ENCODE data around the gene HECW1. TPM values are rescaled to one million over a fixed set of nuclear protein-coding genes. Genes with fewer than 3 reads are reported as not detected.
"Not testable (repeated sequence)": the region's sequence is repeated elsewhere in the genome, so short reads cannot be mapped to it uniquely, and the experiment has no call there.

HECW1 gene
- total and polyA plus RNA-seq, 2 donors: 0.16 to 1.2 TPM

GRCh38 chr7:43343417-43343816 is 231.0 kb downstream of the HECW1 start:
- DNase-seq (ENCODE audit: extremely low spot score); H3K4me3 ChIP-seq (ENCODE audit: low read depth, low read length); H3K4me1 ChIP-seq (ENCODE audit: insufficient read depth); H3K27ac ChIP-seq (ENCODE audit: low read depth); H3K36me3 ChIP-seq (ENCODE audit: insufficient read depth): not testable (repeated sequence)
- 92% methylated on average over 4 of the region's 4 CpGs for WGBS

GRCh38 chr7:43345696-43346095 is 233.2 kb downstream of the HECW1 start:
- WGBS: 58% methylated on average over 1 of the region's 1 CpG
- not testable (repeated sequence) for H3K27ac ChIP-seq (ENCODE audit: low read depth); H3K4me1 ChIP-seq (ENCODE audit: insufficient read depth); H3K4me3 ChIP-seq (ENCODE audit: low read depth, low read length); DNase-seq (ENCODE audit: extremely low spot score); H3K36me3 ChIP-seq (ENCODE audit: insufficient read depth)

GRCh38 chr7:43351683-43352082 is 239.2 kb downstream of the HECW1 start:
- 43% methylated on average over 3 of the region's 3 CpGs for WGBS
- DNase-seq (ENCODE audit: extremely low spot score): no peak
- no peaks in the 10 kb centered on the region for H3K36me3 ChIP-seq (ENCODE audit: insufficient read depth)
- H3K4me3 ChIP-seq (ENCODE audit: low read depth, low read length): no peak overlapping the region
- no peak overlapping the region for H3K27ac ChIP-seq (ENCODE audit: low read depth)
- no peaks in the 10 kb centered on the region for H3K4me1 ChIP-seq (ENCODE audit: insufficient read depth)

- Histone ChIP-seq H3K4me1 (ENCODE audit: insufficient read depth) (no peaks in the 10 kb centered on the region), H3K36me3 (ENCODE audit: insufficient read depth) (no peaks in the 10 kb centered on the region), H3K27ac (ENCODE audit: low read depth) (no peak overlapping the region), H3K4me3 (ENCODE audit: low read depth, low read length) (no peak overlapping the region)
- 94% methylated on average over 1 of the region's 1 CpG for WGBS
- DNase-seq (ENCODE audit: extremely low spot score): no peak
These were observed 241.5 kb downstream of the HECW1 start for GRCh38 chr7:43353902-43354301.

GRCh38 chr7:43362652-43363034 is 250.2 kb downstream of the HECW1 start:
- 53% methylated on average over 2 of the region's 2 CpGs for WGBS
- Histone ChIP-seq H3K4me3 (ENCODE audit: low read depth, low read length) (no peak overlapping the region), H3K4me1 (ENCODE audit: insufficient read depth) (no peaks in the 10 kb centered on the region), H3K27ac (ENCODE audit: low read depth) (no peak overlapping the region), H3K36me3 (ENCODE audit: insufficient read depth) (no peaks in the 10 kb centered on the region)
- peak; percentile 23 for DNase-seq (ENCODE audit: extremely low spot score)

- 69% methylated on average over 6 of the region's 6 CpGs for WGBS
- no peak for DNase-seq (ENCODE audit: extremely low spot score)
These were observed 250.8 kb downstream of the HECW1 start for GRCh38 chr7:43363035-43363791.

GRCh38 chr7:43364391-43364790 is 251.9 kb downstream of the HECW1 start:
- H3K4me1 ChIP-seq (ENCODE audit: insufficient read depth): no peaks in the 10 kb centered on the region
- DNase-seq (ENCODE audit: extremely low spot score): no peak
- H3K27ac ChIP-seq (ENCODE audit: low read depth): no peak overlapping the region
- no peaks in the 10 kb centered on the region for H3K36me3 ChIP-seq (ENCODE audit: insufficient read depth)
- H3K4me3 ChIP-seq (ENCODE audit: low read depth, low read length): no peak overlapping the region
- WGBS: 92% methylated on average over 7 of the region's 7 CpGs

More at GRCh38 chr7:43363035-43363791, 250.8 kb downstream of the HECW1 start:
- no peak overlapping the region for H3K27ac ChIP-seq (ENCODE audit: low read depth)
- no peaks in the 10 kb centered on the region for H3K4me1 ChIP-seq (ENCODE audit: insufficient read depth)
- no peak overlapping the region for H3K4me3 ChIP-seq (ENCODE audit: low read depth, low read length)
- H3K36me3 ChIP-seq (ENCODE audit: insufficient read depth): no peaks in the 10 kb centered on the region

GRCh38 chr7:43372676-43373355 is 260.4 kb downstream of the HECW1 start:
- no peak overlapping the region for H3K27ac ChIP-seq (ENCODE audit: low read depth)
- WGBS: 19% methylated on average over 6 of the region's 6 CpGs
- H3K36me3 ChIP-seq (ENCODE audit: insufficient read depth): no peaks in the 10 kb centered on the region
- H3K4me1 ChIP-seq (ENCODE audit: insufficient read depth): no peaks in the 10 kb centered on the region
- H3K4me3 ChIP-seq (ENCODE audit: low read depth, low read length): no peak overlapping the region
- DNase-seq (ENCODE audit: extremely low spot score): no peak

- no peak overlapping the region for H3K27ac ChIP-seq (ENCODE audit: low read depth)
These were observed 264.9 kb downstream of the HECW1 start for GRCh38 chr7:43377196-43377960.

GRCh38 chr7:43379210-43379609 is 266.8 kb downstream of the HECW1 start:
- H3K4me3 ChIP-seq (ENCODE audit: low read depth, low read length): no peak overlapping the region
- H3K4me1 ChIP-seq (ENCODE audit: insufficient read depth): no peaks in the 10 kb centered on the region
- no peak for DNase-seq (ENCODE audit: extremely low spot score)
- no peak overlapping the region for H3K27ac ChIP-seq (ENCODE audit: low read depth)
- no peaks in the 10 kb centered on the region for H3K36me3 ChIP-seq (ENCODE audit: insufficient read depth)
- WGBS: 84% methylated on average over 2 of the region's 2 CpGs

More at GRCh38 chr7:43377196-43377960, 264.9 kb downstream of the HECW1 start:
- no peaks in the 10 kb centered on the region for H3K4me1 ChIP-seq (ENCODE audit: insufficient read depth)
- no peak overlapping the region for H3K4me3 ChIP-seq (ENCODE audit: low read depth, low read length)
- no peaks in the 10 kb centered on the region for H3K36me3 ChIP-seq (ENCODE audit: insufficient read depth)
- peak; percentile 7 for DNase-seq (ENCODE audit: extremely low spot score)
- 50% methylated on average over 4 of the region's 4 CpGs for WGBS

GRCh38 chr7:43384616-43385308 is 272.3 kb downstream of the HECW1 start:
- no peak for DNase-seq (ENCODE audit: extremely low spot score)

GRCh38 chr7:43385309-43385680 is 272.8 kb downstream of the HECW1 start:
- H3K36me3 ChIP-seq (ENCODE audit: insufficient read depth): no peaks in the 10 kb centered on the region
- no peaks in the 10 kb centered on the region for H3K4me1 ChIP-seq (ENCODE audit: insufficient read depth)
- DNase-seq (ENCODE audit: extremely low spot score): no peak
- no peak overlapping the region for H3K27ac ChIP-seq (ENCODE audit: low read depth)
- H3K4me3 ChIP-seq (ENCODE audit: low read depth, low read length): no peak overlapping the region
- 76% methylated on average over 1 of the region's 2 CpGs for WGBS

More at GRCh38 chr7:43384616-43385308, 272.3 kb downstream of the HECW1 start:
- Histone ChIP-seq H3K4me1 (ENCODE audit: insufficient read depth) (no peaks in the 10 kb centered on the region), H3K4me3 (ENCODE audit: low read depth, low read length) (no peak overlapping the region), H3K27ac (ENCODE audit: low read depth) (no peak overlapping the region), H3K36me3 (ENCODE audit: insufficient read depth) (no peaks in the 10 kb centered on the region)
- 57% methylated on average over 8 of the region's 8 CpGs for WGBS

GRCh38 chr7:43385856-43386255 is 273.4 kb downstream of the HECW1 start:
- DNase-seq (ENCODE audit: extremely low spot score): no peak
- no peak overlapping the region for H3K4me3 ChIP-seq (ENCODE audit: low read depth, low read length)
- no peak overlapping the region for H3K27ac ChIP-seq (ENCODE audit: low read depth)
- 88% methylated on average over 2 of the region's 2 CpGs for WGBS
- H3K4me1 ChIP-seq (ENCODE audit: insufficient read depth): no peaks in the 10 kb centered on the region
- H3K36me3 ChIP-seq (ENCODE audit: insufficient read depth): no peaks in the 10 kb centered on the region

Data from urinary bladder (tissue), 4 donors.